Activated CD8-positive, alpha-beta T cell treated with anti-CD3 and anti-CD28 coated beads, Interleukin-2, amount 10 ng/mL, durations not matched to agents 7 days and 5 days (primary cell): ENCODE results near the gene YIPF3. TPM values are rescaled to one million over a fixed set of nuclear protein-coding genes. Genes with fewer than 3 reads are reported as not detected.
"Not testable (repeated sequence)": the region's sequence is repeated elsewhere in the genome, so short reads cannot be mapped to it uniquely, and the experiment has no call there.

Experiments used
- ATAC-seq: fragments of 150-1000 bp; cut with Tn5 transposase; one replicate; pipeline ENCODE4 v1.10.0; 2021; ENCODE audit warnings: moderate library complexity
- CTCF ChIA-PET: fragments of 350-600 bp; sonication (Branson Sonifier 250); formaldehyde crosslinking; loops from one replicate; lab custom pipeline; 2021; ENCODE audit warnings: antibody characterized with exemption; lab: Charles Lee
- POLR2A ChIA-PET: fragments of 350-600 bp; sonication (Branson Sonifier 250); formaldehyde crosslinking; loops from one replicate; lab custom pipeline; 2021; ENCODE audit warnings: antibody characterized with exemption; lab: Charles Lee
- DNase-seq: peaks from one replicate; pipeline ENCODE4 v3.0.0-alpha.2; 2020
- H3K27ac Mint-ChIP-seq: one replicate; pipeline ENCODE4 v1.8.0; 2021; ENCODE audit warnings: mild to moderate bottlenecking, mixed read lengths
- H3K27me3 Mint-ChIP-seq: one replicate; pipeline ENCODE4 v1.8.0; 2021; ENCODE audit warnings: low read depth, mixed read lengths
- H3K36me3 Mint-ChIP-seq: one replicate; pipeline ENCODE4 v1.8.0; 2021; ENCODE audit warnings: low read depth, mixed read lengths
- H3K4me1 Mint-ChIP-seq: one replicate; pipeline ENCODE4 v1.8.0; 2021; ENCODE audit warnings: low read depth, mixed read lengths
- H3K4me3 Mint-ChIP-seq: one replicate; pipeline ENCODE4 v1.8.0; 2021; ENCODE audit warnings: mild to moderate bottlenecking, mixed read lengths
- H3K9me3 Mint-ChIP-seq: one replicate; pipeline ENCODE4 v1.8.0; 2022; ENCODE audit warnings: mixed read lengths; ENCODE audit not compliant: insufficient read depth
- total RNA-seq, 2 experiments: library from RNA; stranded (reverse); gene quantifications; one replicate each; pipeline ENCODE4 v1.2.3, GENCODE V29; 2021

YIPF3 gene
- 10 to 100 TPM; 55.6 to 59.0 TPM for total RNA-seq

DNA sequence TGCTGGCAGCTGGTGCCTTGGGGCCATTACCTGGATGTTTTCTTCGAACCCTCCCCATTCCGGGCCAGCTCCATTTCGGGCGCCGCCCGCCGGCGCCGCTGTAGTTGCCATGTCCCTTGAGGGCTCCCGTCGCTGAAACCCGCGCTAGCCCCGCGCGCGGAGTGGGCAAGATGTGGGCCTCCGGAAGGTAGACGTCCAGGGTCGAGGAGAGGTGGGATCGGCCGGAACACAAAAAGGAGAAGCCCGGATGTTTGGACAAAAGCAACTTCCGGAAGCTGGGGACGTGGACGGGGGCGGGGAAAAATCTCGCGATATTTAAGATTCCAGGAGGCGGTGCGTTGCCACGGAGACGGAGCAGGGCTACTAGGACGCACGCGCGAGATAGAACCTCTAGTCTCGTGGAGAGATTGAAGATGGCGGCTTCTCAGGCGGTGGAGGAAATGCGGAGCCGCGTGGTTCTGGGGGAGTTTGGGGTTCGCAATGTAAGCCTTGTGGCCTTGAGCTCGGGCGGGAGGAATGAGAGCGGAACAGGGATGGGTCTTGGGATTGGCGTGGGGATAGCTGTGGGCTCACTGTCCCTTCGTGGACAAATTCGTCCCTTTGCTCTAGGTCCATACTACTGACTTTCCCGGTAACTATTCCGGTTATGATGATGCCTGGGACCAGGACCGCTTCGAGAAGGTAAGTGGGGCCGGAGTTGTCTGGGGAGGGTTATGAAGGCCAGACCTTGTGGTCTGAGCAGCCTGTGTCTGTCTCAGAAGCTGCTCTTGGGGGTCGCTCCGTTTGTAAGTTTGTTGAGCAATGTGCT lies at the start of gene YIPF3, which contains the start of gene POLR1C:
YIPF3 (minus strand) TSS at position 230 of the 808 bp plus-strand sequence; CDS start at position 111, 119 bp downstream.
POLR1C (plus strand) TSS at position 393 of the 808 bp plus-strand sequence; CDS start at position 414, 21 bp downstream.
- peaks cover 35% of the 10 kb centered on the region for H3K36me3 Mint-ChIP-seq
- DNase-seq (peak; percentile 99), ATAC-seq (peak; percentile 92)
- ChIA-PET POLR2A (interaction anchor here (0.8 to 1.9 kb wide), 12 partner anchors 10 to 587 kb away, joined by 3 to 9 read pairs (median 4); partner anchors contain the start of genes ABCC10, GTPBP2, POLH and TJAP1), CTCF (interaction anchor here (0.8 to 5.3 kb wide), 5 partner anchors 10 to 373 kb away, joined by 3 to 43 read pairs (median 3); partner anchors contain the start of gene DNPH1)
- no peaks in the 10 kb centered on the region for H3K9me3 Mint-ChIP-seq
- peaks cover 22% of the 10 kb centered on the region for H3K4me1 Mint-ChIP-seq
- no peaks in the 10 kb centered on the region for H3K27me3 Mint-ChIP-seq
- no peak within 1 kb of the TSS for H3K27ac Mint-ChIP-seq
- no peak within 1 kb of the TSS for H3K4me3 Mint-ChIP-seq

DNA sequence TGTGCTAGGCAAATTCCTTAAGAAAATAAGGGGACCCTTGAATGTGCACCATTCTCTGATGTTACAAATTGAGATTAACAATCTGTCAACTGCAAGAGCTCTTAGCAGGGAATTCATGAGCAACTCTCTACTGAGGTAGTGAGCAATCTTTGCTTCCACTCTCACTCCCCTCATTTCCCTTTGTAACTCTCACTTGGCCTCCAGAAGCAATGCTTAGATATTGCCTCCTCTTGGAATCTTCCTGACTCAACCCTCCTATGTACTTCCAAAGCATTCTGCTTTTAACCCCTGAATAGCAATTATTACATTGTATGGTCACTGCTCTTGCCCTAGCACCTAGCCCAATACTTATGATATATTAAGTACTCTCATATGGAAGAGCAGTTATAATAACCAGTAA lies 42.6 kb upstream of the YIPF3 start:
- ATAC-seq, result no peak
- peaks cover 59% of the 10 kb centered on the region for H3K36me3 Mint-ChIP-seq
- POLR2A ChIA-PET, result no interaction called here

DNA sequence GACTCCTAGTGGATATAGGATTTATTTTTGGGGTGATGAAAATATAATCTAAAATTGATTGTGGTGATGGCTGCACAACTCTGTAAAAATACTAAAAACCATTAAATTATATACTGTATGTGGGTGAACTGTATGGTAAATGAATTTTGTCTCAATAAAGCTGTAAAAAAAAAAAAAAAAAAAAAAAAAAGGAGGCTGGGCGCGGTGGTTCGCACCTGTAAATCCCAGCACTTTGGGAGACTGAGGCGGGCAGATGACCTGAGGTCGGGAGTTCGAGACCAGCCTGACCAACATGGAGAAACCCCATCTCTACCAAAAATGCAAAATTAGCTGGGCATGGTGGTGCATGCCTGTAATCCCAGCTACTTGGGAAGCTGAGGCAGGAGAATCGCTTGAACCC lies 40.9 kb upstream of the YIPF3 start:
- H3K4me1 Mint-ChIP-seq, POLR2A ChIA-PET, DNase-seq, H3K27ac Mint-ChIP-seq, H3K27me3 Mint-ChIP-seq, H3K4me3 Mint-ChIP-seq, CTCF ChIA-PET, H3K9me3 Mint-ChIP-seq, ATAC-seq: not testable (repeated sequence)
- H3K36me3 Mint-ChIP-seq, result peaks cover 65% of the 10 kb centered on the region

More for the DNA sequence above, 42.6 kb upstream of the YIPF3 start:
- Mint-ChIP-seq H3K27ac (no peak overlapping the region), H3K27me3 (no peaks in the 10 kb centered on the region), H3K9me3 (no peaks in the 10 kb centered on the region), H3K4me1 (no peaks in the 10 kb centered on the region), H3K4me3 (no peak overlapping the region)
- CTCF ChIA-PET, result no interaction called here
- DNase-seq, result no peak

DNA sequence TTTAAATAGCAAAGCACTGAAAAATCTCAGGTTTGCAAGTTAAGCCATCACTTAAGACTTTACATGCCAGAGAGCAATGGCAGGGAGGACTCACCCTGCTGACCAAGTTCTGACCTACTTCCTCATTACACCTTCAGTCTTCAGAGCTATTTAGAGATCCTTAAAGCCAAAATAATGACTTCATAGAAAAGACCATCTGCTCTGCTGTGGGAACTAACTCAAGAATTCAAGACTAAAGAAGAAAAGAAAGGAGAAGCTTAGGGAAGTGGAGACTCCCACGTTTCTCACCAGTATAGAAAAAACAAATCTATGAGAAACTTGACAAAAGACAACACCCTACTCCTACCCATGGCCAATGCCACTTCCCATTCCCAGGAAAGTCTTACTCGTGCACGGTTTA lies 30.5 kb upstream of the YIPF3 start:
- H3K4me3 Mint-ChIP-seq, result no peak overlapping the region
- POLR2A ChIA-PET, result interaction anchor here (1.1 kb wide), 1 partner anchor 8 kb away, joined by 3 read pairs; no protein-coding TSS in a partner anchor
- ATAC-seq (no peak), DNase-seq (no peak)
- CTCF ChIA-PET, result no interaction called here
- peaks cover 2% of the 10 kb centered on the region for H3K4me1 Mint-ChIP-seq
- H3K27ac Mint-ChIP-seq, result no peak overlapping the region
- H3K36me3 Mint-ChIP-seq, result peaks cover 64% of the 10 kb centered on the region
- H3K27me3 Mint-ChIP-seq, result no peaks in the 10 kb centered on the region
- no peaks in the 10 kb centered on the region for H3K9me3 Mint-ChIP-seq

DNA sequence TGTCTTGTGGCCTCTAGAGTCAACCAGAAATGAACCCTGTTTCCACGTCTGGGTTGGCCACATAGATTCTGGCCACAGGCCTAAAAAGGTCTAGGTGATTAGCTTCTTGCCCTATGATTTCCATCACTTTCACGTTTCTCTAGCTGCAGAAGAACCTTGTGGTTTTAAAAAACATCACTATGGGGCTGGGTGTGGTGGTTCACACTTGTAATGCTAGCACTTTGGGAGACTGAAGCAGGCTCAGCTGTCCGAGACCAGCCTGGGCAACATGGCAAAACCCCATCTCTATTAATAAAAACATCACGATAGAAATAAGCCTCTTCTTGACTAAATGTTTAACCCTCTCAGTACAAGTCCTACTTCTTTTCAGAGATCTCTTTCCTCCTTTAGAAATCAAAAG lies 27.7 kb upstream of the YIPF3 start:
- Mint-ChIP-seq H3K4me3 (no peak overlapping the region), H3K36me3 (peaks cover 58% of the 10 kb centered on the region), H3K27me3 (no peaks in the 10 kb centered on the region), H3K9me3 (no peaks in the 10 kb centered on the region), H3K27ac (no peak overlapping the region), H3K4me1 (peaks cover 2% of the 10 kb centered on the region)
- ATAC-seq (no peak), DNase-seq (no peak)
- ChIA-PET CTCF (no interaction called here), POLR2A (no interaction called here)

DNA sequence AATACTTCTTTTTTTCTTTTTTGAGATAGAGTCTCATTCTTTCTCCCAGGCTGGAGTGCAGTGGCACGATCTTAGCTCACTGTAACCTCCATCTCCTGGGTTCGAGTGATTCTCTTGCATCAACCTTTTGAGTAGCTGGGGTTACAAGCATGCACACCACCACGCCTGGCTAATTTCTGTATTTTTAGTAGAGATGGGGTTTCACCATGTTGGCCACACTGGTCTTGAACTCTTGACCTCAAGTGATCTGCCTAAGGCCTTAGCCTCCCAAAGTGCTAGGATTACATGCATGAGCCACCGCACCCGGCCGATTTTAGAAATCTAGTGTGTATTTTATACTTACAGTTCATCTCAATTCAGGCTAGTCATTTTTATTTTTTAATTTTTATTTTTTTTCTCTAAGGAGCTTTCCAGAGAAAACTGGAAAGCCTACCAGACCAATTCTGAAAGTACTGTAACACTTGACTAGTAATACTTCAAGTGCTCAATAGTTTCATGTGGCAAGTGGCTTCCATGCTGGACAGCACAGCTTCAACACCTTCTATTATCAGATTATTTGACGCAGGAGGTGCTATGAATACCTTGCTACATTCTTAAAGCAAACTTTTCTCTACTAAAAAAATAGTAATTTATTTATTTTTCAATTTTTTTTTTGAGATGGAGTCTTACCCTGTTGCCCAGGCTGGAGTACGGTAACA lies 25.2 kb upstream of the YIPF3 start:
- POLR2A ChIA-PET, result interaction anchor here (0.6 kb wide), 1 partner anchor 67 kb away, joined by 3 read pairs; no protein-coding TSS in a partner anchor
- H3K36me3 Mint-ChIP-seq, result peaks cover 54% of the 10 kb centered on the region
- ATAC-seq, result no peak
- H3K9me3 Mint-ChIP-seq, result no peaks in the 10 kb centered on the region
- CTCF ChIA-PET, result no interaction called here
- H3K4me3 Mint-ChIP-seq, result no peak overlapping the region
- H3K27ac Mint-ChIP-seq, result no peak overlapping the region
- DNase-seq, result no peak
- H3K27me3 Mint-ChIP-seq, result no peaks in the 10 kb centered on the region
- peaks cover 2% of the 10 kb centered on the region for H3K4me1 Mint-ChIP-seq

DNA sequence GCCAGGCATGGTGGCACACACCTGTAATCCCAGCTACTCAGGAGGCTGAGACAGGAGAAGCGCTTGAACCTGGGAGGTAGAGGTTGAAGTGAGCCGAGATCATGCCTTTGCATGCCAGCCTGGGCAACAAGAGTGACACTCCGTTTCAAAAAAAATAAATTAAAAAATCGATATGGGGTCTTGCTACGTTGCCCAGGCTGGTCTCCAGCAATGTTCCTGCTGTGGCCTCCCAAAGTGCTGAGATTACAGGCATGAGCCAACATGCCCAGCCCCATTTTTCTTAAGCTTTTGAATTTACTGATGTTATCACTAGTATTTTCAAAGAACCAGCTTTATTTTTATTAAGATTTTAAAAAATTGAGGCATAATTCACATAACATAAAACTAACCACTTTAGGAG lies 23.8 kb upstream of the YIPF3 start:
- peaks cover 2% of the 10 kb centered on the region for H3K4me1 Mint-ChIP-seq
- ChIA-PET POLR2A (interaction anchor here (1.5 kb wide), 1 partner anchor 15 kb away, joined by 4 read pairs; no protein-coding TSS in a partner anchor), CTCF (no interaction called here)
- no peak overlapping the region for H3K27ac Mint-ChIP-seq
- no peak for ATAC-seq
- H3K9me3 Mint-ChIP-seq, result no peaks in the 10 kb centered on the region
- peaks cover 44% of the 10 kb centered on the region for H3K36me3 Mint-ChIP-seq
- H3K27me3 Mint-ChIP-seq, result no peaks in the 10 kb centered on the region
- H3K4me3 Mint-ChIP-seq, result no peak overlapping the region
- no peak for DNase-seq

DNA sequence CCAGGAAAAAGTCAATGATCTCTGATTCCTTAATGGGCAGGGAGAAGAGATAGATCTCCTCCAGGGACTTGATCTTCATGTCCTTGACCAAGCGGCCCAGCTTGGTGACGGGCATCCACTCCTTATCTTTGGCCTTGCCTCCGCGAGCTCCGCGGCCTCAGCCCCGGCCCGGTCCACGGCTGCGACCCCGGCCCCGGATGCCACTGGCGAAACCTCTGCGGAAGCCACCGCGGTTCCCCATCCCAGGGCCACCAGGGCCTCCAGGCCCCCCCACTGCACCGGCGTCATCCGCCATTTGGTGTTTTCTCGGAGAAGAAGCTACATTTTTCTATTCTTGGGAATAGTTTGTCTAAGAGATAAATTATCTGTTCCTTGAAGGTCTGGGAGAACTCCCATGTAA lies 22.7 kb upstream of the YIPF3 start:
- POLR2A ChIA-PET, result interaction anchor here (1.5 kb wide), 1 partner anchor 14 kb away, joined by 4 read pairs; no protein-coding TSS in a partner anchor
- H3K27ac Mint-ChIP-seq, H3K4me1 Mint-ChIP-seq, CTCF ChIA-PET, DNase-seq, H3K4me3 Mint-ChIP-seq, H3K27me3 Mint-ChIP-seq, H3K9me3 Mint-ChIP-seq, ATAC-seq: not testable (repeated sequence)
- H3K36me3 Mint-ChIP-seq, result peaks cover 42% of the 10 kb centered on the region

DNA sequence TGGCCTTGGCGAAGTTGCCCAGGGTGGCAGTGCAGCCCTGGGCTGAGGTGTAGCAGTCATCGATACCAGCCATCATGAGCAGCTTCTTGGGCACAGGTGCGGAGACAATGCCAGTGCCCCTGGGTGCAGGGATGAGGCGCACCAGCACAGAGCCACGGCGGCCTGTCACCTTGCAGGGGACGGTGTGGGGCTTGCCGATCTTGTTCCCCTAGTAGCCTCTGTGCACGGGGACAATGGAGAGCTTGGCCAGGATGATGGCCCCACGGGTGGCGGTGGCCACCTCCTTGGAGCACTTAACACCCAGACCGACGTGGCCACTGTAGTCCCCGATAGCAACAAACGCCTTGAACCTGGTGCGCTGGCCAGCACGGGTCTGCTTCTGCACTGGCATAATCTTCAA lies 22.3 kb upstream of the YIPF3 start:
- POLR2A ChIA-PET, result interaction anchor here (1.5 kb wide), 1 partner anchor 14 kb away, joined by 4 read pairs; no protein-coding TSS in a partner anchor
- H3K27me3 Mint-ChIP-seq, H3K4me1 Mint-ChIP-seq, ATAC-seq, H3K9me3 Mint-ChIP-seq, H3K27ac Mint-ChIP-seq, DNase-seq, H3K4me3 Mint-ChIP-seq, CTCF ChIA-PET: not testable (repeated sequence)
- H3K36me3 Mint-ChIP-seq, result peaks cover 40% of the 10 kb centered on the region

DNA sequence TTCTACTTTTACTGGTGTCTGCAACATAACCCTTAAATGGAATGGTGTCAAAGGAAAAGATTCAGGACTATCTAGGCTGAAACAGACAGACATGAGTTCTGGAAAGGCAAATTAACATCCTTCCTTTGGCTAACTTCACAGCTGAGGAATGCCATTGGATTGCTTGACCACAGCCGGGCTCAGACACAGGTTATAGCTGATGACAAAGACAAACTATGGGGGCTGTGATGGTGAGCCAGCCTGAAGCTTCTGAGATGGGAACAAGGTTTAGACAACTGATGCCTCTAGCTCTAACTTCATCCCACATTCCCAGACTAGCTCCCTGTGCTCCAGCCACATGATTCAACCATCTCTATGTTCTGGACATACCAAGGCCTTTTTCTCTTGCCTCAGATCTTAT lies 15.5 kb upstream of the YIPF3 start:
- ATAC-seq, result no peak
- no peak overlapping the region for H3K27ac Mint-ChIP-seq
- CTCF ChIA-PET, result interaction anchor here (1.1 to 1.6 kb wide), 2 partner anchors 26 to 76 kb away, joined by 3 to 5 read pairs; no protein-coding TSS in a partner anchor

DNA sequence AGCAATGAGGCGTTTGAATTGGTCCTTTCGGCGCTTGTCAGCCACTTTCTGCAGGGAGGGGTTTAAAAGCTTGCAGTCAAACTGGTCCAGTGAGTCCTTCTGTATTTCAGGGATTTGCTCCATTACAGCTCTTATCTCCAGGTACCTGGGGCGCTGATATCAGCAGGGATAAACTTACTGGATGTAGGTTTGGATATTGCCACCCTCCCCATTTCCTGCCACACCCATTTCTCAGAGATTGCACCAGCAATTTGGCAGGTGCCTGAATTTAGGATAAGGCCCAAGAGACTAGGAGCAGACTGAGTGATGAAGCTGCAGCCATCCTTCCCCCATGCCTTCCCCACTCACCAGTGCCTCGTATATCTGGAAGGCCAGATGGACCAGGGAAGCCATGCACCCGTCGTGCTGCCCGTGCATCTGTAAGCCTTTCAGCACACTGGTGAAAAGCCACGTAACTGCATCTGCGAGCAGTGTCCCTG lies 7.8 kb upstream of the YIPF3 start:
- Mint-ChIP-seq H3K4me3 (no peak overlapping the region), H3K36me3 (peaks cover 70% of the 10 kb centered on the region), H3K9me3 (no peaks in the 10 kb centered on the region), H3K27me3 (no peaks in the 10 kb centered on the region), H3K27ac (peak overlapping the region; percentile 8), H3K4me1 (peaks cover 6% of the 10 kb centered on the region)
- CTCF ChIA-PET, result no interaction called here
- POLR2A ChIA-PET, result interaction anchor here (1.4 kb wide), 1 partner anchor 15 kb away, joined by 4 read pairs; no protein-coding TSS in a partner anchor
- DNase-seq (no peak), ATAC-seq (no peak)

More for the DNA sequence above, 15.5 kb upstream of the YIPF3 start:
- no peak overlapping the region for H3K4me3 Mint-ChIP-seq
- DNase-seq, result no peak
- H3K36me3 Mint-ChIP-seq, result peaks cover 48% of the 10 kb centered on the region
- H3K9me3 Mint-ChIP-seq, result no peaks in the 10 kb centered on the region
- no peaks in the 10 kb centered on the region for H3K4me1 Mint-ChIP-seq
- POLR2A ChIA-PET, result interaction anchor here (1.7 kb wide), 1 partner anchor 16 kb away, joined by 3 read pairs; no protein-coding TSS in a partner anchor
- H3K27me3 Mint-ChIP-seq, result no peaks in the 10 kb centered on the region
